CD14-positive monocyte (primary cell): ENCODE results near the gene CNOT2. TPM values are rescaled to one million over a fixed set of nuclear protein-coding genes. Genes with fewer than 3 reads are reported as not detected.

Experiments used
- DNase-seq, 3 donors: peaks; one replicate each; pipeline ENCODE4 v3.0.0-alpha.2; 2011 to 2022
- H2AFZ ChIP-seq: 2 replicates; pipeline ENCODE4 v1.6.0; 2012; ENCODE audit warnings: mild to moderate bottlenecking, low read depth, low read length, inconsistent platforms; ENCODE audit not compliant: insufficient read depth, poor library complexity, severe bottlenecking
- H3K27ac ChIP-seq, 2 donors: 1 replicate in 1 of 2; 2 replicates in 1 of 2; pipeline ENCODE4 v1.5.1; 2012 to 2013; ENCODE audit warnings: low read length in 2 of 2, control low read depth in 1 of 2, inconsistent platforms in 1 of 2, low read depth in 1 of 2, mild to moderate bottlenecking in 1 of 2
- H3K27me3 ChIP-seq, 2 donors: one replicate each; pipeline versions ENCODE4 v1.6.0 to v1.6.1; 2011 to 2013; ENCODE audit warnings: low read length in 2 of 2; ENCODE audit not compliant: control insufficient read depth in 2 of 2, insufficient read depth in 2 of 2
- H3K36me3 ChIP-seq, 2 donors: replicated peaks in 1 of 2; 1 replicate in 1 of 2; 2 replicates in 1 of 2; pipeline versions ENCODE4 v1.5.1 to v1.6.1; 2012 to 2013; ENCODE audit warnings: low read length in 2 of 2, control low read depth in 1 of 2, inconsistent platforms in 1 of 2, mild to moderate bottlenecking in 1 of 2; ENCODE audit not compliant: insufficient read depth in 2 of 2, control insufficient read depth in 1 of 2
- H3K4me1 ChIP-seq, 2 donors: 1 replicate in 1 of 2; 2 replicates in 1 of 2; pipeline versions ENCODE4 v1.5.1 to v1.6.1; 2012 to 2013; ENCODE audit warnings: low read length in 2 of 2, control low read depth in 1 of 2, inconsistent platforms in 1 of 2, mild to moderate bottlenecking in 1 of 2, moderate library complexity in 1 of 2; ENCODE audit not compliant: insufficient read depth in 2 of 2, control insufficient read depth in 1 of 2
- H3K4me2 ChIP-seq: replicated peaks from 2 replicates; pipeline ENCODE3; 2012; ENCODE audit warnings: low read length, moderate library complexity, mild to moderate bottlenecking; ENCODE audit not compliant: poor library complexity, severe bottlenecking; ENCODE audit errors: extremely low read depth
- H3K4me3 ChIP-seq, 3 experiments: fragments of 200-600 bp in 1 of 3; sonication (generic) in 1 of 3; replicated peaks in 1 of 3; 1 replicate in 2 of 3; 2 replicates in 1 of 3; pipeline ENCODE4 v1.5.1; 2011 to 2013; ENCODE audit warnings: low read length in 3 of 3, mild to moderate bottlenecking in 3 of 3, control low read depth in 2 of 3, low read depth in 2 of 3, inconsistent platforms in 1 of 3, moderate library complexity in 1 of 3
- H3K79me2 ChIP-seq: 2 replicates; pipeline ENCODE4 v1.6.0; 2012; ENCODE audit warnings: mild to moderate bottlenecking, control low read depth, inconsistent platforms, low read length, moderate library complexity; ENCODE audit not compliant: insufficient read depth
- H3K9ac ChIP-seq: 2 replicates; pipeline ENCODE4 v1.6.0; 2017; ENCODE audit warnings: low read length, mild to moderate bottlenecking; ENCODE audit not compliant: insufficient read depth, poor library complexity, severe bottlenecking
- H3K9me3 ChIP-seq, 2 donors: replicated peaks in 1 of 2; 1 replicate in 1 of 2; 2 replicates in 1 of 2; pipeline versions ENCODE4 v1.5.1 to v1.6.1; 2012 to 2013; ENCODE audit warnings: low read length in 2 of 2, control low read depth in 1 of 2; ENCODE audit not compliant: control insufficient read depth in 1 of 2, insufficient read depth in 1 of 2
- H4K20me1 ChIP-seq: 2 replicates; pipeline ENCODE4 v1.6.0; 2012; ENCODE audit warnings: mild to moderate bottlenecking, low read length, control low read depth, moderate library complexity; ENCODE audit not compliant: insufficient read depth
- H3K27ac Mint-ChIP-seq, 7 donors: one replicate each; pipeline ENCODE4 v1.8.0; 2020; ENCODE audit warnings: mild to moderate bottlenecking in 7 of 7, mixed read lengths in 7 of 7, moderate library complexity in 6 of 7, inconsistent platforms in 2 of 7
- H3K27me3 Mint-ChIP-seq, 3 donors: one replicate each; pipeline ENCODE4 v1.8.0; 2021 to 2022; ENCODE audit warnings: low read depth in 3 of 3, mild to moderate bottlenecking in 3 of 3, mixed read lengths in 3 of 3, moderate library complexity in 3 of 3, inconsistent platforms in 1 of 3
- H3K36me3 Mint-ChIP-seq, 2 donors: one replicate each; pipeline ENCODE4 v1.8.0; 2020; ENCODE audit warnings: mixed read lengths in 2 of 2, inconsistent platforms in 1 of 2, mild to moderate bottlenecking in 1 of 2
- H3K4me1 Mint-ChIP-seq: one replicate; pipeline ENCODE4 v1.8.0; 2020; ENCODE audit warnings: mild to moderate bottlenecking, mixed read lengths
- H3K4me3 Mint-ChIP-seq, 2 donors: one replicate each; pipeline ENCODE4 v1.8.0; 2020; ENCODE audit warnings: mild to moderate bottlenecking in 2 of 2, mixed read lengths in 2 of 2, moderate library complexity in 1 of 2
- H3K9me3 Mint-ChIP-seq, 7 donors: one replicate each; pipeline ENCODE4 v1.8.0; 2020 to 2022; ENCODE audit warnings: mixed read lengths in 7 of 7, mild to moderate bottlenecking in 6 of 7, moderate library complexity in 6 of 7, inconsistent platforms in 2 of 7
- CTCF ChIP-seq: fragments of 200-600 bp; IDR thresholded peaks from one replicate; pipeline ENCODE4 v1.8.0; 2022; ENCODE audit warnings: antibody characterized with exemption, mild to moderate bottlenecking
- WGBS: methylation state at CpG from one replicate; pipeline ENCODE4 v1.1.5; 2013; ENCODE audit warnings: missing lambda C conversion rate; ENCODE audit not compliant: insufficient coverage; 5-methylcytosine and 5-hydroxymethylcytosine counted together
- intact Hi-C, 2 donors: fragments of 100-400 bp; cut with micrococcal nuclease; formaldehyde crosslinking; loops; one replicate each; pipeline versions ENCODE4 v1.15.0 to v1.15.1; 2023
- polyA plus RNA-seq, 3 donors: library from polyadenylated mRNA; depleted of rRNA in 1 of 3; unstranded in 2 of 3; stranded (reverse) in 1 of 3; fragments of 300-500 nt in 2 of 3; fragments of >200 nt in 1 of 3; fragmentation: Illumina TruSeq in 2 of 3; gene quantifications; 1 replicate in 2 of 3; 2 replicates in 1 of 3; pipeline ENCODE4 v1.2.3, GENCODE V29; 2012 to 2021

Gene CNOT2
- polyA plus RNA-seq, 3 donors, result 49.8 to 77.2 (median 72.7) TPM

- H3K4me1 ChIP-seq, result peaks cover 16 to 22% of the 10 kb centered on the region in 2 donors
- Mint-ChIP-seq H3K27ac (no peak overlapping the region), H3K36me3 (peaks cover 2 to 9% of the 10 kb centered on the region in 2 donors), H3K27me3 (peaks cover 37 to 52% (median 50%) of the 10 kb centered on the region in 3 donors), H3K4me3 (peak overlapping the region; percentile 86 to 96), H3K4me1 (peaks cover 26% of the 10 kb centered on the region), H3K9me3 (peaks cover 2 to 11% (median 2%) of the 10 kb centered on the region in 7 donors)
- peaks cover 0 to 10% of the 10 kb centered on the region in 2 donors for H3K9me3 ChIP-seq
- DNase-seq, result peak in 1 of 3 donors; percentile 3
- peak overlapping the region; percentile 47 to 86 (median 68) for H3K4me3 ChIP-seq
- peaks cover 44 to 51% of the 10 kb centered on the region in 2 donors for H3K27me3 ChIP-seq
- intact Hi-C loops, result no loop called here
- TF ChIP-seq CTCF, result no peak
- H2AFZ ChIP-seq, result peak overlapping the region; percentile 79
- H4K20me1 ChIP-seq, result no peaks in the 10 kb centered on the region
- H3K36me3 ChIP-seq, result no peaks in the 10 kb centered on the region
- no peaks in the 10 kb centered on the region for H3K79me2 ChIP-seq
- peak overlapping the region; percentile 99 for H3K4me2 ChIP-seq
- no peak overlapping the region for H3K27ac ChIP-seq
- 0% methylated on average over 8 of the region's 21 CpGs for WGBS
- peak overlapping the region; percentile 17 for H3K9ac ChIP-seq
These were observed 124.3 kb downstream of the CNOT2 start for GRCh38 chr12:70367258-70368141.

DNA sequence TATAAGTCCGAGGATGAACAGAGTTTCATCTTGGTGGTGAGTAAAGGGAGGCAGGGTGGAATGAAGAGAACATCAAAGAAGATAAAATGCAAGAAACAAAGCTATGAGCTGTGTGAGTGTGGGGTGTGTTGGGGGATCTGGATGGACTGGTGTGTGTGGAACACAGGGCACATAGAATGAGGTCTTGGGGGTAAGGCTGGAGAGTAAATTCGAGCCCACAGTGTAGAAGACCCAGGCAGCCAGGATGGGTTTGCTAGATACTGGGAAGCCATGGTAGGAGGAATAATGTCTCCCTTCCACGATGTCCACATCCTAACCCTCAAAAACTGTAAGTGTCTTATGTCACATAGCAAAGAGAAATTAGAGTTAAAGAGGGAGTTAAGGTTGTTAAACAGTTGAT is 129.6 kb downstream of the CNOT2 start:
- TF ChIP-seq CTCF, result no peak
- 76% methylated on average over 1 of the region's 3 CpGs for WGBS
- no peak overlapping the region for H3K27ac Mint-ChIP-seq

More for the DNA sequence above, 129.6 kb downstream of the CNOT2 start:
- Mint-ChIP-seq H3K9me3 (peaks cover under 1 to 5% (median 2%) of the 10 kb centered on the region in 7 donors), H3K36me3 (no peaks in the 10 kb centered on the region), H3K4me3 (no peak overlapping the region), H3K4me1 (no peaks in the 10 kb centered on the region), H3K27me3 (peaks cover 4 to 18% (median 10%) of the 10 kb centered on the region in 3 donors)
- Histone ChIP-seq H3K9me3 (no peaks in the 10 kb centered on the region), H3K4me1 (no peaks in the 10 kb centered on the region), H3K79me2 (no peaks in the 10 kb centered on the region), H3K4me2 (no peak overlapping the region), H2AFZ (no peak overlapping the region), H3K4me3 (no peak overlapping the region), H4K20me1 (no peaks in the 10 kb centered on the region), H3K27me3 (peaks cover 6 to 7% of the 10 kb centered on the region in 2 donors), H3K36me3 (no peaks in the 10 kb centered on the region), H3K9ac (no peak overlapping the region), H3K27ac (no peak overlapping the region)
- intact Hi-C loops, result no loop called here
- no peak for DNase-seq
